ENCODE results near the gene DCTN4. TPM values are rescaled to one million over a fixed set of nuclear protein-coding genes. Genes with fewer than 3 reads are reported as not detected.

The DCTN4 gene
- total RNA-seq, 4 donors from 2014 or later = 65.4 to 78.5 (median 72.8) TPM

DNA sequence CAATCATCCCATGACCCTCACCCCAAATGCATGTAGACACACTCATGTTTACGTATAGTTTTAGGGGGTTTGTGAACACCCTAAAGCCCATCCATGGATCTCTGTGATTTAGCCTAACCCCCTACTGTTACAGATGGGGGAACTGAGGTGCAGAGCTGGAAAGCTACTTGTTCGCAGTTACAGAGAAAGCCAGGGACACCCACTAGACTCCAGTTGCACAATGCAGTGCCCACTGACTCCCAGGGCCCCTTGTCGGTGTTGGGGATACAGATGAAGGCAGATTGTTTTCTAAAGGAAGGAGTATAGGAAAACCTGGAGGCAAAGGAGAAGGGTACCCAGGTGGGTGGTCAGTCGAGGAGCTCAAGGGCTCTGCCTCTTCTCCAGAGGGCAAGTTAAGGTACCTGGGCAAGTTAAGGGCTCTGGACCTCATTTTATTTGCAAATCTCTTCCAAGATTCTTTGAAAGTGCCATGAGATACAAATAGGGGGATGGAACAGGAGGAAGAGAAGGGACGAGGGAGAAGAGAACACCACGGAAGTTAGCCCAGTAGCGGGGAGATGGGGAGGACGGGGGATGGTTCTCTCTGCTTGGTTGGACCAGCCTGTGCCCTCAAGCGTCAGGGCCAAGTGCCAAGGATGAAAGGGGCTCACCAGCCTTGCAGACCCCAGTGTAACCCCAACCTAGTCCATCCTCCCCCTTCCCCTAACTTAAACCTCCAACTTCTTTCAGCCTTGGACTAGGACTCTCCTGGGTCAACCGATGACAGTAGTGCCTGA lies 96.8 kb downstream of the DCTN4 start:
- TF ChIP-seq, protein P1, sequence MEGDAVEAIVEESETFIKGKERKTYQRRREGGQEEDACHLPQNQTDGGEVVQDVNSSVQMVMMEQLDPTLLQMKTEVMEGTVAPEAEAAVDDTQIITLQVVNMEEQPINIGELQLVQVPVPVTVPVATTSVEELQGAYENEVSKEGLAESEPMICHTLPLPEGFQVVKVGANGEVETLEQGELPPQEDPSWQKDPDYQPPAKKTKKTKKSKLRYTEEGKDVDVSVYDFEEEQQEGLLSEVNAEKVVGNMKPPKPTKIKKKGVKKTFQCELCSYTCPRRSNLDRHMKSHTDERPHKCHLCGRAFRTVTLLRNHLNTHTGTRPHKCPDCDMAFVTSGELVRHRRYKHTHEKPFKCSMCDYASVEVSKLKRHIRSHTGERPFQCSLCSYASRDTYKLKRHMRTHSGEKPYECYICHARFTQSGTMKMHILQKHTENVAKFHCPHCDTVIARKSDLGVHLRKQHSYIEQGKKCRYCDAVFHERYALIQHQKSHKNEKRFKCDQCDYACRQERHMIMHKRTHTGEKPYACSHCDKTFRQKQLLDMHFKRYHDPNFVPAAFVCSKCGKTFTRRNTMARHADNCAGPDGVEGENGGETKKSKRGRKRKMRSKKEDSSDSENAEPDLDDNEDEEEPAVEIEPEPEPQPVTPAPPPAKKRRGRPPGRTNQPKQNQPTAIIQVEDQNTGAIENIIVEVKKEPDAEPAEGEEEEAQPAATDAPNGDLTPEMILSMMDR (IDR thresholded peaks at IDR 0.05) = no peak
- TF ChIP-seq POLR2A (IDR thresholded peaks at IDR 0.05) = no peak
- H3K27ac ChIP-seq = no peak overlapping the region

DNA sequence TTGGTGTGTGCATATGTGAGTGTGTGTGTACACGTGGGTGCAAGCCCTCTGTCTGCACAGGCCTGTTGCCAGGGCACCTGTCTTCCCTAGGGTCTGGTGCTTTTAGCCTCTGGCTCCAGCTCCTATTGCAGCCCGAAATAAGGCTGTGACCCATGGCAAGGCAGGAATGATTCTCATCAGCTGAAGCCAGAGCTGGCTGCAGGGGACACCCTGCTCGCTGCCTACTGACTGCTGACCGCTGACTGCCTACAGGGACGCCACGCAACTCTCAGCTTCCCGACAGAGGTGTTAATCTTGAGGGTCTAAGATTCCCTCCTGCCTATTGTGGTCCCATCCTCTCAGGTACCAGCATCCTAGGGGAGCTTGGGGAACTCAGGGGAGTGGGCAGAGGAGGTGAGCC lies 97.7 kb downstream of the DCTN4 start, which contains the start of gene MYOZ3:
TSS of gene MYOZ3 (plus strand) at position 166 of the 400 bp plus-strand sequence. CDS start 1,691 bp downstream, outside the sequence.
- Histone ChIP-seq H3K4me1 (peaks cover 3 to 10% of the 10 kb centered on the region in 2 donors), H3K27me3 (no peaks in the 10 kb centered on the region), H3K9me3 (no peaks in the 10 kb centered on the region), H3K27ac (no peak within 1 kb of the TSS), H3K4me3 (replicated peaks in 1 of 3) (no peak within 1 kb of the TSS), H3K36me3 (no peaks in the 10 kb centered on the region)
- intact Hi-C loops (cut with DNase I) = no loop called here
- no peak for DNase-seq
- TF ChIP-seq, protein P1 (IDR thresholded peaks at IDR 0.05) = no peak
- no peak for TF ChIP-seq POLR2A (IDR thresholded peaks at IDR 0.05)
- 45 to 73% methylated on average over 2 to 7 of the region's 7 CpGs for WGBS, 2 donors

More for the DNA sequence above, 96.8 kb downstream of the DCTN4 start:
- Histone ChIP-seq H3K4me1 (peaks cover 0 to 3% of the 10 kb centered on the region in 2 donors), H3K9me3 (no peaks in the 10 kb centered on the region), H3K4me3 (replicated peaks in 1 of 3) (no peak overlapping the region), H3K36me3 (no peaks in the 10 kb centered on the region), H3K27me3 (no peaks in the 10 kb centered on the region)
- 81 to 86% methylated on average over 10 of the region's 10 CpGs for WGBS, 2 donors
- intact Hi-C loops (cut with DNase I) = no loop called here
- DNase-seq = no peak

DNA sequence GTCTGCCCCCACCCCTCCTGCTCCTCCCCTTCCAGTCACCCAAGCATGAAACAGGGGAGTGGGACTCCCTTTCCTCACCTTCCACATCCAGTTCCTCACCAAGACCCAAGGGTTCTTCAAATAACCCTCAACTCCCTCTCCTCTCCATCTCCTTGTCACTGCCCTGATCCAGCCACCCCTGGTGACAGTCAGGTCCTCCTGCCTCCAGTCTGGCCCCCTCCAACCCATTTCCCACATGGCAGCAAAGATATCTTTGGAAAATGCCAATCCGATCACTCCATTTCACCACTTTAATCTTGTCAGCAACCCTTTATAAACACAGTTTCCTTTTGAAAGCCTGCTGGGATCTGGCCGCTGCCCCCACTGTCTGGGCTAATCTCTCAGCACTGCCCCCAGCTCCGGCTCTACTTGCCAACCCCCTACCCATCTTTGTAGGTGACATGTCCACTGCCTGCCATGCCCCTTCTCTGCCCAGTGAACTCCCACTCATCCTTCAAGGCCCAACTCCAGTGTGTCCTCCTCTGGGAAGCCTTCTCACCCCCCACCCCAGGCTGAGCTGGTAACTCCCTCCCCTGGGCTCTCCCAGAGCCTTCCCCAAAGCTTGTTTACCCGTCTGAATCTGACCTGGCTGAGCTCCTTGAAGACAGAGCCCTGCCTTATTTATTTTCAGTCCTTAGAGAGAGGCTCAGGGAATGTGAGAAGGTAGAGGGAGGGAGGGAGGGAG lies 98.5 kb downstream of the DCTN4 start:
- Histone ChIP-seq H3K36me3 (no peaks in the 10 kb centered on the region), H3K4me3 (replicated peaks in 1 of 3) (no peak overlapping the region), H3K27ac (no peak overlapping the region), H3K27me3 (no peaks in the 10 kb centered on the region), H3K9me3 (no peaks in the 10 kb centered on the region), H3K4me1 (peaks cover 3 to 13% of the 10 kb centered on the region in 2 donors)
- no peak for DNase-seq
- intact Hi-C loops (cut with DNase I) = no loop called here
- WGBS, 2 donors = 67% methylated on average over 4 of the region's 4 CpGs
- no peak for TF ChIP-seq POLR2A (IDR thresholded peaks at IDR 0.05)
- TF ChIP-seq, protein P1 (IDR thresholded peaks at IDR 0.05) = no peak

DNA sequence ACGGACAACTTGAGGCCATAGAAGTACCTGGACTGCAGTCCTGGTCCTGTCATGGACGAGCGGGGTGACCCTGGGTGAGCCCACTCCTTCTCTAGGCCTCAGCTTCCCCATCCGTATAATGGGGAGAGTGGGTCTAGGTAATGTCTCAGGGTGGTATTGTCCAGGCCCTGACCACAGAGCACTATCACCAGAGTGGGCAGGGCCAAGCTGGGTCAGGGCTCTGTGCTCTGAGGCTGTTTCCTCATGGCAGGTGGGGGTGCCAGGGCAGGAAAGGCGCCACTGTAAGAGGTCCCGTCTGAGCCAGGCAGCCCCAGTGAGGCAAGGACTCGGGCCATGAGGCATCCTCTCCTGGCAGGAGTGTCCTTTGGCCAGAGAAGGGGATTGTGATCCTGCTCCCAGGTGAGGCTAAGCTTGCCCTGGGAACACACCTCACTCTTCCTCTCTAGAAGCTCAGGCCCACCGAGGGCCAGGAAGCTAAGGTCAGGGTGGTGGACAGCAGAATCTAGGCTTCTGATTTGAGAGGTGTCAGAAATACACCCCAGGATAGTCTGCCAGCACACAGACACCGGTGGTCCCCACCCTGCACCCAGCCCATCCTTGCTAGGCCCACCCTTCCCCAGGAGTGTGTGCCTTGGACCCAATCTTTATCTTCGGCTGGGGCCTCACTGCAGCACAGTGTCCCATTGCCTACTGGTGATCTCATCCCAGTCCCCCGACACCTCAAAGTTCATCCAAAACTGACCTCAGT lies 99.3 kb downstream of the DCTN4 start:
- Histone ChIP-seq H3K4me3 (replicated peaks in 1 of 3) (no peak overlapping the region), H3K9me3 (no peaks in the 10 kb centered on the region), H3K36me3 (no peaks in the 10 kb centered on the region), H3K27me3 (no peaks in the 10 kb centered on the region), H3K4me1 (peaks cover 3 to 13% of the 10 kb centered on the region in 2 donors), H3K27ac (no peak overlapping the region)
- TF ChIP-seq, protein P1 (IDR thresholded peaks at IDR 0.05) = no peak
- TF ChIP-seq POLR2A (IDR thresholded peaks at IDR 0.05) = no peak
- DNase-seq = no peak
- intact Hi-C loops (cut with DNase I) = loop anchor here (5.0 kb wide), 2 partner anchors 97 to 202 kb away; no protein-coding TSS in a partner anchor
- WGBS, 2 donors = 86 to 88% methylated on average over 8 to 9 of the region's 11 CpGs

Measured in thyroid gland (tissue), 4 donors.